NCI-H187 treated with DMSO at 0.1 percent for 48 hours (cell line): ENCODE results near the gene ZNF2.
A peak's percentile ranks its signal among the peaks of the same experiment; 100 is the strongest.
"Not testable (repeated sequence)": the region's sequence is repeated elsewhere in the genome, so short reads cannot be mapped to it uniquely, and the experiment has no call there.

Experiments used
- DNase-seq: peaks from one replicate; lab custom pipeline; 2025; lab: John Stamatoyannopoulos, UW

The ZNF2 gene

DNA sequence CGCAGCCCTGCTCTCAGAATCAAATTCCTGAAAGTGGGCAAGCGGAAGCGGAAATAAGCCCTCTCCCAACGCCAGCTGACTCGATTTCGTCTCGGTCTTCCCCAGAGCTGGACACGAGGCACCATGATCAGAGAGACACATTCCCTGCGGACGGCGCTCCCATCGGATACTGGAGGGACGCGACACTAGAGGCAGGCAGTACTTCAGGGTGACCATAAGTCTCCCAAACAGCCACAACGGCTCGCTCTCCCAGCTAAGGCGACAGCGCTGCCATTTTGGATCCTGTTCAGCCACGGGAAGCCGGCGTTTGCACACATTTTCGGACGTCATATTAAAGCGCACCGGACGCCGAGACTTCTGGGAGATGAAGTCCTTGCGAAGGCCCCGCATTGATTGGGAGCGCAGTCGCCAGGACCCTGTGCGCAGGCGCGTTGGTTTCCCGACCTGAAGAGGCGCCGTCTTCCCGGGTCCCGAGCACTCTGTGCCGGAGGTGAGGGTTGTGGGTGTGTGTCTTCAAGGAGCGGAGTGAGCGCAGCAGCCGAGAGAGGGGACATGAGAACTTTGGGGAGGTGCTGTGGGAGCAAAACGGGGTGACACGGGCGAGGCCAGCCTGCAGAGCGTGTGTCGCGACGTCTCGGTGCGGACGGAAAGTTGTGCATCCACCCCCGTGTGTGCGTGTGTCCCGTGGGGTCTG, at the start of gene ZNF2:
Gene ZNF2, plus strand, starts transcription at position 439 of the 694 bp plus-strand sequence. CDS start 10,418 bp downstream, outside the sequence.
- peak; percentile 79 for DNase-seq

DNA sequence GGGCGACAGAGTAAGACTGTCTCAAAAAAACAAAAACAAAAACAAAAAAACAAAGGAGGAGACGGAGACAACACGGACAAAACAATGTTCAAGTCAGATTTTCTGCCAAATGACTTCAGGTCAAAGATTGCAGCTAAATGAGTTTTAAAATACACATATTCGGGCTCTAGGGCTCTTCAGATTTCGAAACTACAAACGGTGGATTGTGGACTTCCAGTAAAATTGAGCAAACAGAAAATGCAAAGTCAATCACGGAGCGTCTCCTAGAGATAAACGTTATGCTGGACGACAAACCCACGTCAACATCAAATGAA, 44.6 kb upstream of the ZNF2 start:
- DNase-seq: no peak

DNA sequence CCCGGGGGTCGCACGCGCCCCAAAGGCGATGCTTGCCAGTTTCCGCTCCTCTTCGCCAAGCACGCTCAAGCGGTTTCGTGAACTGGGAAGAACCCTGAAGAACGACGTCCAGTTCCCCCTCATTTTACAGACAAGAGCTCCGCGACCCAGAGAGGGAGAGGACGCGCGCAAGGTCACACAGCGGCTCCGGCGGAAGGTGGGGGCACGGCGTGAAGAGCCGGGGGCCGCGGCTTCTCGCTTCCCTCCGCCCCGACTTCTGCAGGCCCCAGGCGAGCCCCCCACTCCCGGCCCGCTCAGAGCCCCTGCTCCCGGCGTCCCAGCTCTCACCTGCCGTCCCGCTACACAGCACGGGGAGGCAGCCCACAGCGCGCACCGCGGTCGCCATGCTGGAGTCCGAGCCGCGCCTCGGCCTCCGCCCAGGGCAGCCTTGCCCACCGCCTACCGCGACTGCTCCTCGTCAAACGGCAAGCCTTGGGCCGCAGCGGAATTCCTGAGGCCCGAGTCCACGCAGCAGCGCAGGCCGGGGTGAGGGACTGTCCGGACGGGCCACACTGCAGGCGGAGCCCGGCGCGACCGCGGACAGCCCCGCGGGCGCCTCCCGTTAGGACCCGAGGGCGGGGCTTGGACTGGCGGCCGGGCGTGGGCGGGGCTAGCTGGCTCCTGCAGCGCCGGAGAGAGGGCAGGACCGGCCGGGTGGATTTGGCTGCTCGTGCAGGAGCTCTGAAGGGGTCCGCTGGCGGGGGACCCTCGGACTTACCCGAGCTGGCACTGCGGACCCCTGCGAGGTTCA, 44.0 kb upstream of the ZNF2 start, which contains the start of gene MRPS5:
Gene MRPS5, minus strand, starts transcription at position 402 of the 790 bp plus-strand sequence. Its CDS starts 17 bp downstream, at position 385.
- DNase-seq: peak; percentile 3

DNA sequence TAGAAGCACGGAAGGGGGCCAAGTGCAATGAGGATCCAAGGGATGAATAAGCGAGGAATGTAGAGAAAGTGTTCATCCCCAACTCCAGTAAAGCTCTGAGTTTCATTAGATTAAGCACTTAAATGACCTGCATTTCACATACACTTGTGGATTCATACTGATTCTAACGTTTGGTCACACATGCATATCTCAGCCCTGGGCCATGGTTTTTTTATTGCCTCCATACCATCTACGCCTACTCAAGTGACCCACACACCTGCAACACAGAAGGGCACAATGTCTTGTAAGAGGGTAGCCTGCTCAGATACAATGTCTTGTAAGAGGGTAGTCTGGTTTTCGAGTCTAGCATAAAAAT, 43.4 kb upstream of the ZNF2 start:
- DNase-seq: no peak

DNA sequence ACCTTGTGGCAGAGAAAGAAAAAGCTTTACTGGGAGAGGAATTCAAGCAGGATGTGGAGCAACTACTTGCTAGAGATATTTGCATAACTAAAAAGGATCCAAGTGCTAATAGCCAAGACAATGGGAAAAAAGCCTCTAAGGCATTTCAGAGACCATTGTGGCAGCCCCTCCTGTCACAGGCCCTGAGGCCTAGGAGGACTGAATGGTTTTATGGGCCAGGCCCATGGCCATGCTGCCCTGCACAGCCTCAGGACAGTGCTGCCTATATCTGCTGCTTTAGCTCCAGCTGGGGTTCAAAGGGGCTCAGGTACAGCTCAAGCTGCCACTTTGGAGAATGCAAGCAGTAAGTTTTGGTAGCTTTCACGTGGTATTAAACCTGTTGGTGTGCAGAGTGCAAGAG, 26.9 kb upstream of the ZNF2 start:
- DNase-seq: no peak

DNA sequence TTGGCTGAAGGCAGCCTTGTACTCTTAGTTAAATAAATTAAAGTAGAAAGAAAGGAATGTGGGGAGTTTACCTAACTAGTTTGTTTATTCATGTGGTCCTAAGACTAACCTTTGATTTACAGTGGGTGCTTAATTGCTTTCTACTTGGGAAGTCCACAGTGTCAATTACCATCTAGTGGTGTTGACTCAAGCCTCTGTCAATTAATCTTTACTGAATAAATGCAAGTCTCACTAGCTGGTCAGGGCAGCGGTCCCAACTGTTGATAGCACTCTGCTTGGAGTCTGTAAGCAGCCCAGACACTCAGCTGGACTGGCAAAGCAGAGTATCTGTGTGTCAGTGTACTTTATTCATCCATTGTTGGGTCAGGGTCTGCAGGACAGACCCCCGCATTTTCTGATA, 21.8 kb upstream of the ZNF2 start:
- DNase-seq: no peak

DNA sequence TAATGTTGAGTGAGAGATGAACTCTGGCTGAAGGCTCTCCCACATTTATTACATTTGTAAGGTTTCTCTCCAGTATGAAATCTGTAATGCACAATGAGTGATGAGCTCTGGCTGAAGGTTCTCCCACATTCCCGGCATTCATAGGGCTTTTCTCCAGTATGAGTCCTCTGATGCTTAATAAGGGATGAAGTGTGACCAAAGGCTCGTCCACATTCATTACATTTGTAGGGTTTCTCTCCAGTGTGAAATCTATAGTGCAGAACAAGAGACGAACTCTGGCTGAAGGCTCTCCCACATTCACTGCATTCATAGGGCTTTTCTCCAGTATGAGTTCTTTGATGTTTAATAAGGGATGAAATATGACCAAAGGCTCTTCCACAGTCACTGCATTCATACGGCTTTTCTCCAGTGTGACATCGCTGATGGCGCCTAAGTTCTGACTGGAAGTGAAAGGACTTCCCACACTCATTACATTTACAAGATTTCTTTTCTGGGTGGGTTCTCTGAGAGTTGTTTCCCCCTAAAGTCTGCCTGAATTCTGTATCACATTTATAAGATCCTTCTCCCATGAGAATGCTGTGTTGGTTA, 16.1 kb upstream of the ZNF2 start:
- DNase-seq: no peak

DNA sequence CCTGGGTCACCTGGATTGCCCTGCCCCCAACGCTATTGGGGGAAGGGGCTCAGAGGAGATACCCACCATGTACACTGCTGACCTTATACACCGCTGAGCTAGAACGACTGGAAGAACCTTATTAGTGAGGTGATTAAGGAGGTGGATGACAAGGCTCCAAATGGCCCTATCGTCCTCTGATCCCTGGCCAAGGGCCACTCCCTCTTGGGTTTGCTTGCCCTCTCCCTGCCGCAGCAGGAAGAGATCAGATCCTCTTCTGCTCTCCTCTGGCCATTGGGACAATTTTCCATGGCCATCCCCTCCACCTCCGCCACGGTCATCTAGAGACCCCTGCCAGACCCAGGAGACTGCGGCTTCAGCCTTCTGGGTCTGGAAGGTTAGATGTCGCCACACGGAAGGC, 7.2 kb upstream of the ZNF2 start:
- DNase-seq: no peak

DNA sequence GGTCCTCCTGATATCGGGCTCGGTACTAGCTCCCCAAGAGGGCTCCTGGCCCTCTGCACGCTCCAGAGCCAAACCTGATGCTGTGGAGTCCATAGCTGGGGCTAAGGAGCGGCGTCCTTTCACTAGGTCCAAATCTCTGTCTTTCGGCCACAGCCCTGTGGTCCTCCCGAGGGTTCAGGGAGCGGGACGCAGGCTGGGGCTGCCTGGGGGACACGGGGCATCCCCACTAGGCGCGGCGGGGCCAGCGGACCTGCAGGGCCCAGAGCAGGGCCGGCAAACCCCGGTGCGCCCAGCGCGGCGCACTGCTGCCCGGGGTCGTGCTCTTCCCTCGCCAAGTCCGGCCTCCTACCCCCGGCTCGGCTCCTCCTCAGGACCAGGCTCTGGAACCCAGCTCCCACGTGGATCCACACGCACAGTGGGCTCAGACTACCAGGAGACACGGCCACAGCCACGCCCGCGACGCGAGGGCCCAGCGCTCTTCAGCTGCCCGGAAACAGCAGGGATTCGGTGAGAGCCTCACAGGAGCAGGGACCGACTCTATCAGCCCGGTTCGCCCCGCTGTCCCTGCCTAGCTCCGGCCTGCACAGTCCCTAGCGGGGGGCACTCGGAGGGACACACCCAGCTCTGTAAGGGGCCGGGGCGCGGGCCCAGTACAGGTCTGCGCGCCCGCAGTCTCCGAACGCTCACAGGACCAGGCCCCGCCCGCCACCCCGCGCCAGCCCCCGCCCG, 6.6 kb upstream of the ZNF2 start:
- no peak for DNase-seq

DNA sequence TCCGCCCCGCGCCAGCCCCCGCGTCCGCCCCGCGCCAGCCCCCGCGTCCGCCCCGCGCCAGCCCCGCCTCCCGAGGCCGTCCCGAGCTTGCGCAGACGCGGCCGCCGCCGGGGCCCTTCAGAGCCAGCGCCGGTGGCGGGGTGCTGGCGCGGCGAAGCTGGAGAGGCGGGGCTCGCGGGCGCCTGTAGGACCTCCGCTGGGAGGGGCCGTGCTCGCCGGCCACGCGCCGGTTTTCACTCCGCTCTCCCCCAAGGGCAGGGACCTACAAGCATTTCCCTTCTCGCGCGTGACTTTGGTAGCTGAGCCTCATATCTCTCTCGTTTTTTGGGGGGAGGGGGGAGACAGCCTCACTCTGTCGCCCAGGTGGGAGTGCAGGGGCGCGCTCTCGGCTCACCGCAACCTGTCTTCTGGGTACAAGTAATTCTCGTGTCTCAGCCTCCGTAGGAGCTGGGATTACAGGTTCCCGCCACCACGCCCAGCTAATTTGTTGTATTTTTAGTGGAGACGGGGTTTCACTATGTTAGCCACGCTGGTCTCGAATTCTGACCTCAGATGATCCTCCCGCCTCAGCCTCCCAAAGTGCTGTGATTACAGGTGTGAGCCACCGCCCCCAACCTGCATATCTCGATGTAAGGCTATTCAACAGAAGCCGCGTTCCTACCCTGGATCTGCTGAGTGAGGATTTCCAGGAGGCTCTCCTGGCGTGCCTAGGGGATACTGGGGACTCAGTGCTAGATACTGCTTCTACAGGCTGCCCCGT, 5.7 kb upstream of the ZNF2 start, which contains the start of gene ZNF514:
Gene ZNF514, minus strand, starts transcription at position 159 of the 760 bp plus-strand sequence. CDS start 6,595 bp downstream, outside the sequence.
- DNase-seq: no peak

DNA sequence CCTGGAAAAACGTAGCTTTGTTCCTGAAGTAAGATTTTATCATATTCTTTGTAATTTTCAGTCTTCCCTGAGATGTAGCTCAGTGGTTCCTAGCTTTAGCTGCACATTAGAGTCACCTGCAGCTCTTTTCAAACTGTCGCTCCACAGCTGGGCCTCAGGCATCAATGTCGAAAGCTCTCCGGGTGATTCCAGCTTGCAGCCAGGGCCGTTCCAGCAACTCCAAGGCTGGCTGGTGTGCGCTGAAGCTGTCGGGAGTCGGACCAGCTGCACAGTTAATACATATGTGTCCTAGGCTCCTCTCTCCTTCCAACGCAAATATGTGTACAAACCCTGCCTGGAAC, 609 bp upstream of the ZNF2 start:
- DNase-seq: no peak

DNA sequence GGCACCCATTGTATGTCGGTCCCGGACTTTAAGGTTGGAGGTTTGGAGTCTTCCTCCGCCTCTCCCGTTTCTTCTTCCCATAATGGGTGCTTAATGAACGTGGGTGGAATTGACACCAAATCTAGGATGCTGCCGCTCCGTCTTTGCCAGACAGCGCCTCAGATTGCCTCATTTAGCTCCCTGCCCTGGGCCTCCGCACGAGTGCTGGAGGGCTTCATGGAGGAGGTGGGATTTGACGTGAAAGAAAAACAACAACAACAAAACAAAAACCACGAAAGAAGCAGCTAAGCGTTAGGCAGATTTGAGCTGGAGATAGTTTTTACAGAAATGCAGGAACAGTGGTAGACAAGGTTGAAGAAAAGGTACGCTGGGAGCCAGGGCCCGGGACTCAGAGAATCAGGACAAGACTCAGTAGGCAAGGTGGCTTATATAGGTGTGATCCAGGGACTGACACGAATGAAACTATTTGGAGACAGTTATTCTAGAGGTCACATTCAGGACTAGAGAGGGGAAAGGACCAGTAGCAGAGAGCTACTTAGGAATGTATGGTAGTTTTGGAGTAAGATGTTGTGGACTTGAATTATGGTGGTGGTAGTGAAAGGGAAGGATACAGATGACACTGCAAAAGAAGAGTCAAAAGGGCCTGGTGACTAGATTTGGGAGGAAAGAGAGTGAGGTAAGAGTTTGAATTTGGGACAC, 605 bp downstream of the ZNF2 start:
- DNase-seq: no peak

DNA sequence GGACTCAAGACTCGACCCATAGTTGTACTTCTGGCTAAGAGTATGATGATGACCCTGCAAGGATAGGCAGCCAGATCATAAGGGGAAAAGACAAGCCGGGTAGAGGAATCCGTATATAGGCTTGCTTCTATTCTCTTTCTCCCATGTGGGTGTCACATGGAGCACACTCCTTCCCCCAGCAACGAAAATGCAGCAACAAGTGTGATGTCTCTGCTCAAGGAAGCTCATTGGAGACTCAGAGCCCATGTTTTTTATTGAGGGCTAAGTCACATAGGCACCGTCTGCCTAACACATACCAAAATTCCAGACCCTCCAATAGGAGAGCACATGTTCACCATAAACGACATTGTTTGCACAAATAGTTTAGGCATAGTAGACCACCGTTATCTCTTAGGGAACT, 6.3 kb downstream of the ZNF2 start:
- no peak for DNase-seq

DNA sequence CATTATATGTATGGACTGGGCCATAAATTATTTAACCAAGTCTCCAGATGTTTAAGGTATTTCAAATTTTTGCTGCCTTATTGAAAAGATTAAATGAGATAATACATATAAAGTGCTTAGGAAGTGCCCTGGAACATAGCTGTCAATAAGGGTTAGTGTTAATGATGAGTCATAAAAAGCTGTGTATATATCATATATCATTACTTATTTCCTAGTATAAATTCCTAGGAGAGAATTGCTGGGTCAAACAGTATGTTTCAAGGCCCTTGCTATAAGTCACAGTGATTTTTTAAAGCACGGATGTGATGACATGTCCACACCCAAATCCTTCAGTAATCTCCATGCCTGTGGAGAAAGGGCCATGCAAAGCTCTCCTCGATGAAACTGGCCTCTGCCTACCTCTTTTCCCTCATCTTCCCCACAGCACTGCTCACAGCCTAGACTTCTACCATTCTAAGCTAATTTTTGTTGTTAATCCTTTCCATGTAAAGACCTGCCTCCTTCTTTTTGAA, 8.5 kb downstream of the ZNF2 start:
- no peak for DNase-seq

DNA sequence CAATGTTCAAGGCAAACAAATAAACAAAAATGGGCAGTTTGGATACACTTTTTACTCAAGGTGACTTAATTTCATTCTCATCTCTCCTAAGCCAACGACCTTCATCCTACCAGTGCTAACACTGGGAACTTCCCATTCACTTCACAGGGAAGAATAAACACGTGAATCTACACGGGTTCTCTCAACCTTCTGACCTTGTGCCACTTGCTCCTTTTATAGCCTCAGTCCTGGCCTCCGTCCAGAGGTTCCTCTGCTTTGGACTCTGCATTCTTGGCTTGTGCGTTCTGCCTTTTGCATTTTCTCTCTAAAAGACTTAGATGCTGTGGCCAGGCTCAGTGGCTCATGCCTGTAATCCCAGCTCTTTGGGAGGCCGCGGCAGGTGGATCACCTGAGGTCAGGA, 13.8 kb downstream of the ZNF2 start:
- DNase-seq: no peak

DNA sequence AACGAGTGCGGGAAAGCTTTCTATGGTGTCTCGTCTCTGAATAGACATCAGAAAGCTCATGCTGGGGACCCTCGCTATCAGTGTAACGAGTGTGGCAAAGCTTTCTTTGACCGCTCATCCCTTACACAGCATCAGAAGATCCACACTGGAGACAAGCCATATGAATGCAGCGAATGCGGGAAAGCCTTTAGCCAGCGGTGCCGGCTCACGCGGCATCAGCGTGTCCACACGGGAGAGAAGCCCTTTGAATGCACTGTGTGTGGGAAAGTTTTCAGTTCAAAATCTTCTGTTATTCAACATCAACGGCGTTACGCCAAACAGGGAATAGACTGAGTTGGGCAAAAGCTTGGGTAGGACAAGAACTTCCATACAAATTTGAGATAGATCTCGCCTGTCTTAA, 16.2 kb downstream of the ZNF2 start:
- no peak for DNase-seq

DNA sequence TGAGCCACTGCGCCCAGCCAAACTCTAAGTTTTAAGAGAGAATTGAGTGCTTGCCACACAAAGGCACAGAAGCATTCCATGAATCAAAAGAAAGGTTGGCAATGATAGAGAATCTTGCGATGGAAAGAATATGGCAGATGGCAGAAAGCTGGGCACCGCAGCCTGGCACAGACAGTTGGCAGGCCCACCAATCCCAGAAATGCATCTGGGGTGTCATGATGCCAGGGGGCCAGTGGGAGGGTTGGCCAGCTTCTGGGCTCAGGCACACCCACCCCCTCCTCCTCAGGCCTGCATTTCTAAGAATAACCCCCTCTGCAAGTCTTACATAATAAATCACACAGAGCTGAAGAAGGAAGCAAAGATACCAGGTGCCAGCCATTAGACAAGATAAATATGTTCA, 19.6 kb downstream of the ZNF2 start:
- DNase-seq: no peak

DNA sequence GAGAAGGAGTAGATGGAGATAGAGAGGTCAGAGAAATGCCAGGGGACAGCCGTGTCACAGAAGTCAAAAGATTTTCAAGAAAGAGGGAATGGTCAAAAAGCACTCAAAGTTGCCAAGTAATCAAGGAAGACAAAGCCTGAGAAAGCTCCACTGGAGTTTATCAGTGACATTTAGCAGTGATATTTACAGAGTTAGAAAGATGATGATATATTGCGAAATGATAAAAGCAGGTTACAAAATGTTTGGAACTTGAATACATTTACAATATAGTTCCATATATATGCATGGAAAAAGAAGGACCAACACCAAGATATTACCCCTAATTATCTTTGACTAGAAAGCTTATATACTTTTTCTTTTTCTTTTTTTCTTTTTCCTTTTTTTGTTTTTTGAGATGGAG, 20.4 kb downstream of the ZNF2 start:
- no peak for DNase-seq

DNA sequence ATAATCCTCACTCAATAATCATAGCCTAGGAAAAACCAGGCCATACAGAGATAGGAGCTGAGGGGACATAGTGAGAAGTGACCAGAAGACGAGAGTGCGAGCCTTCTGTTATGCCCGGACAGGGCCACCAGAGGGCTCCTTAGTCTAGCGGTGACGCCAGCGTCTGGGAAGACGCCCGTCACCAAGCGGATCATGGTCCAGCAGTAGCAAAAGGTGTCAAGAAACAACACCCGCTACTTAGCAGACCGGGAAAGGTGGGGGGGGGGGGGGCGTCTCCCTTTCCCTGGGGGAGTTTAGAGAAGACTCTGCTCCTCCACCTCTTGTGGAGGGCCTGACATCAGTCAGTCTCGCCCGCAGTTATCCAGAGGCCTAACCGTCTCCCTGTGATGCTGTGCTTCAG, 27.3 kb downstream of the ZNF2 start:
- not testable (repeated sequence) for DNase-seq

DNA sequence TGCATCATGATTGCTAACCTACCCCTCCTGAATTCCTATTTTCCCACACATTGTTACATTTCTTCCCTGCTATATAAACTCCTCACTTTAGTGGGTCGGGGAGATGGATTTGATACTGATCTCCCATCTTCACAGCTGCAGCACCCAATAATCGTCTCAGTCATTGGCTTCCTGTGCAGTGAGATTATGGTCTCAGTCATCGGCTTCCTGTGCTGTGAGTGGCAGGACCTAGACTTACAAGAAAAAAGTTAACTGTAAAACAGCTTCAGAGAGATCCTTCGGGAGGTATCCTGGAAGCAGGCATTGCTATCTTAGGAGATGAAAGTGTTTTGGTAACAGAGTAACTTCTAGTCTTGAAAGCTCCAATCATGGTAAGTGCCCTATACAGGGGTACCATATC, 38.3 kb downstream of the ZNF2 start:
- DNase-seq: no peak

DNA sequence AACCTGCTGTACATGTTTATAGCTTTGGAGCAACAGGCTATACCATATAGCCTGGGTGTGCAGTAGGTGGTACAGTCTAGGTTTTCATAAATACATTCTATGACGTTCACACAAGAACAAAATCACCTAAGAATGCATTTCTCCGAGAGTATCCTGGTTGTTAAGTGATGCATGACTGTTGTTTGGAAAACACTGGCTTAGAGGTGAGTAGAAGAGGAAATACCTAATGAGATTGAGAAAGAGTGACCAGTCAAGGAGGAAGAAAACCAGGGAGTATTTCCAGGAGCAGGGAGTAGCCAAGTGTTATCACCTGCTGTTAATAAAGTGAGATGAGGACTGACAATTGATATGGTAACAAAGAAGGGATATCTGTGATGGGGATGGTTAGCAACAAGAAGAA, 38.8 kb downstream of the ZNF2 start:
- DNase-seq: no peak
